HepG2 (cell line): Measurements from ENCODE around the gene MYO5B. TPM values are rescaled to one million over a fixed set of nuclear protein-coding genes. Genes with fewer than 3 reads are reported as not detected.

Experiments
- ATAC-seq: fragments of 200-7000 bp; cut with Tn5 transposase; 3 replicates; pipeline ENCODE4 v1.9.1; 2020; ENCODE audit warnings: mild to moderate bottlenecking, moderate library complexity
- BruUV-seq: library from RNA; stranded (reverse); fragments of 400-500 nt; replicated peaks from 2 replicates; lab custom pipeline; 2021; lab: Mats Ljungman, UMichigan
- CTCF ChIA-PET: fragments of 300-600 bp; formaldehyde crosslinking; extraction: SDS; loops from one replicate; lab custom pipeline; 2021; ENCODE audit warnings: low total read pairs, inconsistent platforms, low intra/inter-chr PET ratio; lab: Yijun Ruan, JAX
- POLR2A ChIA-PET: fragments of 350-600 bp; sonication (Branson Sonifier 250); formaldehyde crosslinking; loops from one replicate; lab custom pipeline; 2020; ENCODE audit warnings: antibody characterized with exemption, inconsistent platforms; lab: Yijun Ruan, JAX
- DNase-seq: peaks from one replicate; pipeline ENCODE4 v3.0.0-alpha.2; 2015; ENCODE audit warnings: low spot score
- FAIRE-seq: peaks from 3 replicates; lab custom pipeline; 2011; peaks lifted over from hg19 to GRCh38; lab: Jason Lieb, UNC
- H2AFZ ChIP-seq: one replicate; pipeline ENCODE4 v1.6.1; 2011; ENCODE audit warnings: low read length, inconsistent platforms
- H3K27ac ChIP-seq: fragments of 300-600 bp; 3 replicates; pipeline ENCODE4 v1.8.0; 2011; ENCODE audit warnings: mixed run types, mild to moderate bottlenecking, mixed read lengths, low read length, inconsistent platforms; ENCODE audit not compliant: insufficient read depth; ENCODE audit errors: extremely low read length
- H3K27me3 ChIP-seq, 2 experiments: fragments of 200-600 bp in 1 of 2; 2 replicates in 1 of 2; 3 replicates in 1 of 2; pipeline versions ENCODE4 v1.6.0 to v1.8.0; 2011; ENCODE audit warnings: low read length in 2 of 2, mild to moderate bottlenecking in 2 of 2, moderate library complexity in 2 of 2, inconsistent platforms in 1 of 2; ENCODE audit not compliant: insufficient read depth in 2 of 2, control insufficient read depth in 1 of 2
- H3K36me3 ChIP-seq, 2 experiments: fragments of 200-600 bp in 1 of 2; replicated peaks in 1 of 2; 2 replicates in 1 of 2; 3 replicates in 1 of 2; pipeline versions ENCODE4 v1.5.1 to v1.8.0; 2011; ENCODE audit warnings: low read length in 2 of 2, inconsistent platforms in 1 of 2; ENCODE audit not compliant: insufficient read depth in 2 of 2, control insufficient read depth in 1 of 2
- H3K4me1 ChIP-seq: 2 replicates; pipeline ENCODE4 v1.5.1; 2012; ENCODE audit warnings: low read length, inconsistent platforms; ENCODE audit not compliant: insufficient read depth
- H3K4me2 ChIP-seq: 2 replicates; pipeline ENCODE4 v1.6.0; 2011; ENCODE audit warnings: low read depth, low read length, inconsistent platforms
- H3K4me3 ChIP-seq, 3 experiments: fragments of 200-600 bp in 1 of 3; sonication (generic), shearing (Covaris generic) in 1 of 3; replicated peaks in 1 of 3; 2 replicates each; pipeline ENCODE4 v1.5.1; 2011 to 2016; ENCODE audit warnings: low read length in 3 of 3, inconsistent platforms in 2 of 3, low read depth in 2 of 3, mild to moderate bottlenecking in 2 of 3, control low read depth in 1 of 3, mixed read lengths in 1 of 3; ENCODE audit not compliant: insufficient read depth in 1 of 3
- H3K79me2 ChIP-seq: one replicate; pipeline ENCODE4 v1.6.1; 2011; ENCODE audit warnings: low read length, inconsistent platforms; ENCODE audit not compliant: insufficient read depth
- H3K9ac ChIP-seq: 2 replicates; pipeline ENCODE4 v1.6.0; 2011; ENCODE audit warnings: mild to moderate bottlenecking, low read depth, low read length, inconsistent platforms; ENCODE audit not compliant: insufficient read depth
- H3K9me3 ChIP-seq: 2 replicates; pipeline ENCODE4 v1.5.1; 2012; ENCODE audit warnings: mild to moderate bottlenecking, low read length
- H4K20me1 ChIP-seq: 2 replicates; pipeline ENCODE4 v1.6.0; 2011; ENCODE audit warnings: inconsistent platforms, mild to moderate bottlenecking, low read length, moderate library complexity; ENCODE audit not compliant: insufficient read depth
- ATM ChIP-seq: fragments of 450-650 bp; IDR thresholded peaks from 2 replicates; pipeline ENCODE4 v1.7.1; 2017; ENCODE audit warnings: mild to moderate bottlenecking, borderline replicate concordance
- IRF2 ChIP-seq: IDR thresholded peaks from 2 replicates; pipeline ENCODE4 v1.6.1; 2018; ENCODE audit warnings: missing genetic modification reagents, missing compliant biosample characterization
- KLF16 ChIP-seq, 2 experiments: sonication (generic) in 1 of 2; formaldehyde crosslinking in 1 of 2; IDR thresholded peaks; 2 replicates each; pipeline versions ENCODE4 v1.6.1 to v1.8.0; 2016 to 2023; ENCODE audit warnings: missing genetic modification reagents in 2 of 2, missing compliant biosample characterization in 1 of 2
- MAFF ChIP-seq: IDR thresholded peaks from 2 replicates; pipeline ENCODE4 v1.6.1; 2011; ENCODE audit warnings: low read depth, low read length, improper control_type of control experiment
- NFKBIZ ChIP-seq: IDR thresholded peaks from 2 replicates; pipeline ENCODE4 v1.6.1; 2018; ENCODE audit warnings: missing genetic modification reagents, missing compliant biosample characterization
- SSRP1 ChIP-seq: IDR thresholded peaks from 2 replicates; pipeline ENCODE4 v1.6.1; 2016; ENCODE audit warnings: control low read depth
- SUZ12 ChIP-seq: fragments of 150-350 bp; IDR thresholded peaks from 2 replicates; pipeline ENCODE4 v1.6.1; 2014; ENCODE audit warnings: low read depth, low read length
- ZNF451 ChIP-seq: sonication (generic); formaldehyde crosslinking; IDR thresholded peaks from 2 replicates; pipeline ENCODE4 v1.5.0; 2020; ENCODE audit warnings: mild to moderate bottlenecking, missing genetic modification reagents
- ZNF484 ChIP-seq: sonication (generic); formaldehyde crosslinking; IDR thresholded peaks from 2 replicates; pipeline ENCODE4 v1.5.1; 2020; ENCODE audit warnings: mild to moderate bottlenecking, low read depth, missing genetic modification reagents, borderline replicate concordance
- WGBS: methylation state at CpG from one replicate; pipeline ENCODE4 v1.1.6; 2017; ENCODE audit warnings: low lambda C conversion rate; 5-methylcytosine and 5-hydroxymethylcytosine counted together
- in situ Hi-C: cut with HindIII; loops from 2 replicates; pipeline ENCODE4 v1.10.0; 2017; ENCODE audit warnings: low pct_unique_long_range_greater_than_20kb; ENCODE audit not compliant: extremely low pct_ligation_motif_present
- intact Hi-C: fragments of 100-400 bp; cut with micrococcal nuclease; formaldehyde crosslinking; loops from one replicate; pipeline ENCODE4 v1.10.0; 2022; ENCODE audit not compliant: unreplicated experiment
- polyA plus RNA-seq, 8 experiments: library from polyadenylated mRNA; depleted of rRNA in 3 of 8; stranded (reverse) in 7 of 8; unstranded in 1 of 8; fragments of >200 nt; fragmentation: Illumina TruSeq in 4 of 8; extraction: Trizol in 4 of 8; gene quantifications; 2 replicates each; pipeline versions ENCODE4 v1.2.1 to v1.2.3, GENCODE V29; 2011 to 2016; ENCODE audit warnings: low read depth in 4 of 8, missing spikeins in 1 of 8, mixed read lengths in 1 of 8; ENCODE audit not compliant: insufficient read depth in 1 of 8
- total RNA-seq, 5 experiments: library from RNA; depleted of rRNA; stranded (reverse); fragments of >200 nt; fragmentation: Illumina TruSeq; extraction: Trizol; gene quantifications; 2 replicates each; pipeline ENCODE4 v1.2.3, GENCODE V29; 2016; ENCODE audit warnings: low read depth in 1 of 5
- TF ChIP-seq, protein P1 (sequence below): sonication (generic); formaldehyde crosslinking; IDR thresholded peaks from 2 replicates; pipeline ENCODE4 v1.5.0; 2020; ENCODE audit warnings: mild to moderate bottlenecking, missing genetic modification reagents
- TF ChIP-seq, protein P2 (sequence below): sonication (generic); formaldehyde crosslinking; IDR thresholded peaks from 2 replicates; pipeline ENCODE4 v1.4.0; 2020; ENCODE audit warnings: missing genetic modification reagents
- TF ChIP-seq, protein P3 (sequence below): sonication (generic); formaldehyde crosslinking; IDR thresholded peaks from 2 replicates; pipeline ENCODE4 v1.5.0; 2020; ENCODE audit warnings: mild to moderate bottlenecking, missing genetic modification reagents
- TF ChIP-seq, protein P4 (sequence below): sonication (generic); formaldehyde crosslinking; IDR thresholded peaks from 2 replicates; pipeline ENCODE4 v1.4.0; 2020; ENCODE audit warnings: missing genetic modification reagents, low read depth, mild to moderate bottlenecking, borderline replicate concordance

MYO5B gene
- total and polyA plus RNA-seq, 2 of the 13 experiments (the other 11 are each of a cell fraction or from before 2014, with no cell fraction given) = 13.1 to 24.0 TPM

DNA sequence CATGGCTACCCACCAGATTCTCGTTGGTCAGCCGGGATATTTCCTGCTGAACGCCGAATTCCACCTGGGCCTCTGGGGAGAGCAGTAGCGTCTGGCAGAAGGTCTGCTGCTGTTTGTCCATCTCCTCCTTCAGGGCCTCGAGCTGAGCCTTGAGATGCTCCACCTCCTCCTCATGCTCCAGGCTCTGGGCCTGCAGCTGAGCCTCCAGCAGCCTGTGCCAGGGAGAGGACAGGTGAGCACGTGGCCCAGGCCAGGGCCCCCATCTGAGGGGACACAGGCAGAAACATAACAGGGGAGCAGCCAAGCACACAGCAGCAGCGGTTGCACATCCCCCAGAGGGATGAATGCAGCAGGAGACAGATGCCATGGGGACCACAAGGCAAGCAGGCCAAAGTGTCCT is 341.5 kb downstream of the MYO5B start (continued):
- TF ChIP-seq ATM = no peak
- TF ChIP-seq, protein P1, sequence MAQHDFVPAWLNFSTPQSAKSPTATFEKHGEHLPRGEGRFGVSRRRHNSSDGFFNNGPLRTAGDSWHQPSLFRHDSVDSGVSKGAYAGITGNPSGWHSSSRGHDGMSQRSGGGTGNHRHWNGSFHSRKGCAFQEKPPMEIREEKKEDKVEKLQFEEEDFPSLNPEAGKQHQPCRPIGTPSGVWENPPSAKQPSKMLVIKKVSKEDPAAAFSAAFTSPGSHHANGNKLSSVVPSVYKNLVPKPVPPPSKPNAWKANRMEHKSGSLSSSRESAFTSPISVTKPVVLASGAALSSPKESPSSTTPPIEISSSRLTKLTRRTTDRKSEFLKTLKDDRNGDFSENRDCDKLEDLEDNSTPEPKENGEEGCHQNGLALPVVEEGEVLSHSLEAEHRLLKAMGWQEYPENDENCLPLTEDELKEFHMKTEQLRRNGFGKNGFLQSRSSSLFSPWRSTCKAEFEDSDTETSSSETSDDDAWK (CRISPR knock-in tag) = no peak

DNA sequence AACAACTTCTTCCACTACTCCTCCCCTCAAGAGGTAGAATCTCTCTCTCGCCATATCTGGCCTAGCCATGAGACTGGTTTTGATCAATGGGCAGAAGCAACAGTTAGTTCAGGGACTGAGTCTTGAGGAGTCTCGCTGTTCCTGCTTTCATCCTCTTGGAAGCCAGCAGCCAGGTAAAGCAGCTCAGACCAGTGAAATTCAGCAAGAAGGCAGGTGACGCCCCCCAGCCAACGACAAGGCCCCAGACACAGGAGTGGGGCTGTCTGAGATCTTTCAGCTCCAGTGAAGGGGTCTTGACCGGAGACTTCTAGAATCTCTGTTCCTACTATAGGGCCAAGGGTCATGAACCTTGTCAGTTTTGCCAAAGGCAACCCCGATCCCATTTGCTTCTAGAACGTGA is 341.9 kb downstream of the MYO5B start:
- intact Hi-C loops (no loop called here), in situ Hi-C loops (no loop called here)
- no peak overlapping the region for H3K4me3 ChIP-seq
- CTCF ChIA-PET = no interaction called here
- H4K20me1 ChIP-seq = no peaks in the 10 kb centered on the region
- POLR2A ChIA-PET = no interaction called here
- no peak for FAIRE-seq
- BruUV-seq = no TSS peak
- H3K36me3 ChIP-seq = peaks cover 2 to 18% of the 10 kb centered on the region in 2 experiments; a peak in 2 of 5 replicates
- no peak for TF ChIP-seq ZNF451 (CRISPR knock-in tag)
- TF ChIP-seq, protein P2, sequence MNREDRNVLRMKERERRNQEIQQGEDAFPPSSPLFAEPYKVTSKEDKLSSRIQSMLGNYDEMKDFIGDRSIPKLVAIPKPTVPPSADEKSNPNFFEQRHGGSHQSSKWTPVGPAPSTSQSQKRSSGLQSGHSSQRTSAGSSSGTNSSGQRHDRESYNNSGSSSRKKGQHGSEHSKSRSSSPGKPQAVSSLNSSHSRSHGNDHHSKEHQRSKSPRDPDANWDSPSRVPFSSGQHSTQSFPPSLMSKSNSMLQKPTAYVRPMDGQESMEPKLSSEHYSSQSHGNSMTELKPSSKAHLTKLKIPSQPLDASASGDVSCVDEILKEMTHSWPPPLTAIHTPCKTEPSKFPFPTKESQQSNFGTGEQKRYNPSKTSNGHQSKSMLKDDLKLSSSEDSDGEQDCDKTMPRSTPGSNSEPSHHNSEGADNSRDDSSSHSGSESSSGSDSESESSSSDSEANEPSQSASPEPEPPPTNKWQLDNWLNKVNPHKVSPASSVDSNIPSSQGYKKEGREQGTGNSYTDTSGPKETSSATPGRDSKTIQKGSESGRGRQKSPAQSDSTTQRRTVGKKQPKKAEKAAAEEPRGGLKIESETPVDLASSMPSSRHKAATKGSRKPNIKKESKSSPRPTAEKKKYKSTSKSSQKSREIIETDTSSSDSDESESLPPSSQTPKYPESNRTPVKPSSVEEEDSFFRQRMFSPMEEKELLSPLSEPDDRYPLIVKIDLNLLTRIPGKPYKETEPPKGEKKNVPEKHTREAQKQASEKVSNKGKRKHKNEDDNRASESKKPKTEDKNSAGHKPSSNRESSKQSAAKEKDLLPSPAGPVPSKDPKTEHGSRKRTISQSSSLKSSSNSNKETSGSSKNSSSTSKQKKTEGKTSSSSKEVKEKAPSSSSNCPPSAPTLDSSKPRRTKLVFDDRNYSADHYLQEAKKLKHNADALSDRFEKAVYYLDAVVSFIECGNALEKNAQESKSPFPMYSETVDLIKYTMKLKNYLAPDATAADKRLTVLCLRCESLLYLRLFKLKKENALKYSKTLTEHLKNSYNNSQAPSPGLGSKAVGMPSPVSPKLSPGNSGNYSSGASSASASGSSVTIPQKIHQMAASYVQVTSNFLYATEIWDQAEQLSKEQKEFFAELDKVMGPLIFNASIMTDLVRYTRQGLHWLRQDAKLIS (CRISPR knock-in tag) = no peak
- no peak for TF ChIP-seq SUZ12
- no peak for TF ChIP-seq IRF2
- no peak for TF ChIP-seq MAFF
- TF ChIP-seq, protein P3, sequence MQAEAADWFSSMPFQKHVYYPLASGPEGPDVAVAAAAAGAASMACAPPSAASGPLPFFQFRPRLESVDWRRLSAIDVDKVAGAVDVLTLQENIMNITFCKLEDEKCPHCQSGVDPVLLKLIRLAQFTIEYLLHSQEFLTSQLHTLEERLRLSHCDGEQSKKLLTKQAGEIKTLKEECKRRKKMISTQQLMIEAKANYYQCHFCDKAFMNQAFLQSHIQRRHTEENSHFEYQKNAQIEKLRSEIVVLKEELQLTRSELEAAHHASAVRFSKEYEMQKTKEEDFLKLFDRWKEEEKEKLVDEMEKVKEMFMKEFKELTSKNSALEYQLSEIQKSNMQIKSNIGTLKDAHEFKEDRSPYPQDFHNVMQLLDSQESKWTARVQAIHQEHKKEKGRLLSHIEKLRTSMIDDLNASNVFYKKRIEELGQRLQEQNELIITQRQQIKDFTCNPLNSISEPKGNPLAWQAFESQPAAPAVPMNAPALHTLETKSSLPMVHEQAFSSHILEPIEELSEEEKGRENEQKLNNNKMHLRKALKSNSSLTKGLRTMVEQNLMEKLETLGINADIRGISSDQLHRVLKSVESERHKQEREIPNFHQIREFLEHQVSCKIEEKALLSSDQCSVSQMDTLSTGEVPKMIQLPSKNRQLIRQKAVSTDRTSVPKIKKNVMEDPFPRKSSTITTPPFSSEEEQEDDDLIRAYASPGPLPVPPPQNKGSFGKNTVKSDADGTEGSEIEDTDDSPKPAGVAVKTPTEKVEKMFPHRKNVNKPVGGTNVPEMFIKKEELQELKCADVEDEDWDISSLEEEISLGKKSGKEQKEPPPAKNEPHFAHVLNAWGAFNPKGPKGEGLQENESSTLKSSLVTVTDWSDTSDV (CRISPR knock-in tag) = no peak
- TF ChIP-seq, protein P4, sequence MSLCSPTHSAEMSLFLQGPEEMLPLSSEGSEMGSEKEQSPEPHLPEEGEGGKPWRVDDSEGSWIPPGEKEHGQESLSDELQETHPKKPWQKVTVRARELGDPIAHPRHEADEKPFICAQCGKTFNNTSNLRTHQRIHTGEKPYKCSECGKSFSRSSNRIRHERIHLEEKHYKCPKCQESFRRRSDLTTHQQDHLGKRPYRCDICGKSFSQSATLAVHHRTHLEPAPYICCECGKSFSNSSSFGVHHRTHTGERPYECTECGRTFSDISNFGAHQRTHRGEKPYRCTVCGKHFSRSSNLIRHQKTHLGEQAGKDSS (CRISPR knock-in tag) = no peak
- no peak for TF ChIP-seq ZNF484 (CRISPR knock-in tag)
- TF ChIP-seq NFKBIZ (CRISPR knock-in tag) = no peak
- TF ChIP-seq SSRP1 = no peak
- no peak for TF ChIP-seq KLF16 (CRISPR knock-in tag; IDR thresholded peaks at IDR 0.05)
- DNase-seq = no peak
- H3K27me3 ChIP-seq = no peaks in the 10 kb centered on the region
- no peaks in the 10 kb centered on the region for H3K79me2 ChIP-seq
- H3K27ac ChIP-seq = no peak overlapping the region
- 81% methylated on average over 7 of the region's 7 CpGs for WGBS
- H3K4me2 ChIP-seq = no peak overlapping the region
- no peak overlapping the region for H3K9ac ChIP-seq
- H3K9me3 ChIP-seq = no peaks in the 10 kb centered on the region
- peaks cover 11% of the 10 kb centered on the region for H3K4me1 ChIP-seq
- ATAC-seq = no peak
- no peak overlapping the region for H2AFZ ChIP-seq
